Measurements from ENCODE around the gene CBFB. TPM values are rescaled to one million over a fixed set of nuclear protein-coding genes. Genes with fewer than 3 reads are reported as not detected.
A peak's percentile ranks its signal among the peaks of the same experiment; 100 is the strongest.

CBFB gene
- total RNA-seq, 3 donors from 2014 or later = 48.5 to 69.1 (median 52.3) TPM

DNA sequence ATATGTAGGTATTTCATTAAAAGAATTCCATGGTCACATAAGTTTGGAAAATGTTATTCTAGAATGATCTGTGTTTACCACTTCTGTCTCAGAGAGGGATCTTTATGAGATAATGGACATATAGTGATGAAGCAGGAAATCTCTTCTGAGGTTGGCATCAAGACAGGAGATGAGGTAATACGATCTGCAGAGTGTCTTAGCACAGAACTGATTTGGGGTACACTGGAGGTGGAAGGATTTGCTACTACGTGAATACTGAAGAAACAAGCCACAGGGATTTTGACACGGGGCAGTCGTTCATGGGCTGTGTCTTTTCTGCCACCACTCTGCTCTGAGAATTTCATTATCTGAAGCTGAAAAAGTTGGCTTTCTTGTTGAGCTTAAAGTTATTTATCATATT lies 5.5 kb downstream of the CBFB start:
- DNase-seq (ENCODE audit: low spot score in 2 of 2) = peak in 1 of 2 donors; percentile 2
- H3K36me3 ChIP-seq = no peaks in the 10 kb centered on the region
- TF ChIP-seq POLR2A (IDR thresholded peaks at IDR 0.05) (no peak), POLR2AphosphoS5 (IDR thresholded peaks at IDR 0.05) (no peak)
- TF ChIP-seq, protein P1, sequence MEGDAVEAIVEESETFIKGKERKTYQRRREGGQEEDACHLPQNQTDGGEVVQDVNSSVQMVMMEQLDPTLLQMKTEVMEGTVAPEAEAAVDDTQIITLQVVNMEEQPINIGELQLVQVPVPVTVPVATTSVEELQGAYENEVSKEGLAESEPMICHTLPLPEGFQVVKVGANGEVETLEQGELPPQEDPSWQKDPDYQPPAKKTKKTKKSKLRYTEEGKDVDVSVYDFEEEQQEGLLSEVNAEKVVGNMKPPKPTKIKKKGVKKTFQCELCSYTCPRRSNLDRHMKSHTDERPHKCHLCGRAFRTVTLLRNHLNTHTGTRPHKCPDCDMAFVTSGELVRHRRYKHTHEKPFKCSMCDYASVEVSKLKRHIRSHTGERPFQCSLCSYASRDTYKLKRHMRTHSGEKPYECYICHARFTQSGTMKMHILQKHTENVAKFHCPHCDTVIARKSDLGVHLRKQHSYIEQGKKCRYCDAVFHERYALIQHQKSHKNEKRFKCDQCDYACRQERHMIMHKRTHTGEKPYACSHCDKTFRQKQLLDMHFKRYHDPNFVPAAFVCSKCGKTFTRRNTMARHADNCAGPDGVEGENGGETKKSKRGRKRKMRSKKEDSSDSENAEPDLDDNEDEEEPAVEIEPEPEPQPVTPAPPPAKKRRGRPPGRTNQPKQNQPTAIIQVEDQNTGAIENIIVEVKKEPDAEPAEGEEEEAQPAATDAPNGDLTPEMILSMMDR (IDR thresholded peaks at IDR 0.05) = no peak
- peak overlapping the region in 1 of 2 donors; percentile 17 for H3K27ac ChIP-seq
- no peak overlapping the region for H3K4me3 ChIP-seq
- peaks cover 5 to 8% of the 10 kb centered on the region in 2 donors for H3K4me1 ChIP-seq
- intact Hi-C loops (cut with DNase I; ENCODE audit: low total_unique reads) = no loop called here
- no peaks in the 10 kb centered on the region for H3K9me3 ChIP-seq
- H3K27me3 ChIP-seq = no peaks in the 10 kb centered on the region

DNA sequence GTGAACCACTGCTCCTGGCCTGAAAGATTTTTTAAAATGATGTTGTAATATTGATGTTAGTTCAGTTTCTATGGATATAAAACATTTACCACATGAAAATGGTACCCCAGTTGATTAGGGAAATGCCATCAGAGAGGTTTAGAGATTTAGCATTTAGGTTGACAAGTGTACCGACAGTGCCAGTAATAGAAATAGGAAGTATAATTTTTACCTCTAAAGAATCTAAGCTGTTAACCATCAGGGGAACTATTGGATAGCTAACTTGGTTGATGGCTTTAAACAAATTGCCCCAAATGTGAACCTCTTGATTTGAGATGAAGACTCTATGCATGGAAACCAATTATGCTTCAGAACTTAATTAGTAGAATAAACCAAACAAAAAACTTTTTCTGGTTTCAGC lies 6.4 kb downstream of the CBFB start:
- Histone ChIP-seq H3K27ac (no peak overlapping the region), H3K9me3 (no peaks in the 10 kb centered on the region), H3K27me3 (no peaks in the 10 kb centered on the region), H3K36me3 (no peaks in the 10 kb centered on the region), H3K4me3 (no peak overlapping the region), H3K4me1 (peaks cover 5 to 6% of the 10 kb centered on the region in 2 donors)
- intact Hi-C loops (cut with DNase I; ENCODE audit: low total_unique reads) = no loop called here
- no peak for DNase-seq (ENCODE audit: low spot score in 2 of 2)
- TF ChIP-seq POLR2AphosphoS5 (IDR thresholded peaks at IDR 0.05) (no peak), POLR2A (IDR thresholded peaks at IDR 0.05) (no peak)
- TF ChIP-seq, protein P1 (IDR thresholded peaks at IDR 0.05) = no peak

DNA sequence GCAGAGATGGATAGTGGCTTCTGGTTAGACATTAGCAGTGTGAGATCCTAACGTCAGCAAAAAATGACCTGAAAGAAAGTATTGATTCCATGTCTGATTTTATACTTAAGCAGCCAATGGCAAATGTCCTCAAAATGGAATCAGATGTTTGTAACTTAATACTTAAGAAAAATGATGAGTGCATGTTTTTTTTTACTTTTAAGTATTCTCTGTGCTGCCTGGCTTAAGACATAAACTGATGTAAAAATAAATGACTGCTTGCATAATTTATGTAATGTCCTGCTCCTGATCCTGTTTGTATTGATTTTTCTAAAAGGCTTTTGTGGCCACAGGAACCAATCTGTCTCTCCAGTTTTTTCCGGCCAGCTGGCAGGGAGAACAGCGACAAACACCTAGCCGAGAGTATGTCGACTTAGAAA lies 7.4 kb downstream of the CBFB start:
- intact Hi-C loops (cut with DNase I; ENCODE audit: low total_unique reads) = no loop called here
- TF ChIP-seq, protein P1 (IDR thresholded peaks at IDR 0.05) = no peak
- TF ChIP-seq POLR2AphosphoS5 (IDR thresholded peaks at IDR 0.05) (no peak), POLR2A (IDR thresholded peaks at IDR 0.05) (no peak)
- H3K27ac ChIP-seq = no peak overlapping the region
- no peak overlapping the region for H3K4me3 ChIP-seq
- H3K9me3 ChIP-seq = no peaks in the 10 kb centered on the region
- DNase-seq (ENCODE audit: low spot score in 2 of 2) = peak in 1 of 2 donors; percentile 9
- H3K27me3 ChIP-seq = no peaks in the 10 kb centered on the region
- peaks cover under 1 to 2% of the 10 kb centered on the region in 2 donors for H3K4me1 ChIP-seq
- H3K36me3 ChIP-seq = no peaks in the 10 kb centered on the region

DNA sequence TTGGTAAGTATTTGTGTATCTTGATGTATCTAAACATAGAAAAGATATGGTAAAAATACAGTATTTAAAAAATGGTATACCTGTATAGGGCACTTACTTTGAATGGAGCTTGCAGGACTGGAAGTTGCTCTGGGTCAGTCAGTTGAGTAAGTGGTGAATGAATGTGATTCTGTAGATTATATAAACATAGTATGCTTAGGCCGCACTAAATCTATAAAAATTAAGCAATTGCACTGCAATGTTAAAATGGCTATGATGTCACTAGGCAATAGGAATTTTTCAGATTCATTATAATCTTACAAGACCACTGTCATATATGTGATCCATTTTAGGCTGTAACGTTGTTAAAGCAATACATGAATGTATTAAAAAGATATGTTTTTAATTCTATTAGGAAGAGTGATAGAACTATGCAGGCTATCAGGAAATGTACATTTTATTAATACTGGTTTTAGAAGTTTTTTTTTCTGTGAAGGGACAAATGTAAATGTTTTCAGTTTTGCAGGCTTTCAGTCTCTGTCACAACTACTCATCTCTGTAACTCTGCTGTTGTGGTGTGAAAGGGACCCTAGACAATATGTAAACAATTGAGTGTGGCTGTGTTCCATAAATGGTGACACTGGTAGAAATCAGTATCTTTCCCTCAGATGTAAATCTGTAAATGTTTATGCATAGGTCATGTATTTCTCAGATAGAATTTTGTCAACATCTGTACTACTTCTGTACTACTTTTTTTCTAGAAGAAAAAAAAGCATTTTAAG lies 10.5 kb downstream of the CBFB start:
- TF ChIP-seq, protein P1 (IDR thresholded peaks at IDR 0.05) = no peak
- TF ChIP-seq POLR2AphosphoS5 (IDR thresholded peaks at IDR 0.05) (no peak), POLR2A (IDR thresholded peaks at IDR 0.05) (no peak)
- no peak for DNase-seq (ENCODE audit: low spot score in 2 of 2)
- Histone ChIP-seq H3K9me3 (no peaks in the 10 kb centered on the region), H3K4me1 (no peaks in the 10 kb centered on the region), H3K4me3 (no peak overlapping the region), H3K27me3 (no peaks in the 10 kb centered on the region), H3K27ac (no peak overlapping the region), H3K36me3 (no peaks in the 10 kb centered on the region)
- intact Hi-C loops (cut with DNase I; ENCODE audit: low total_unique reads) = no loop called here

DNA sequence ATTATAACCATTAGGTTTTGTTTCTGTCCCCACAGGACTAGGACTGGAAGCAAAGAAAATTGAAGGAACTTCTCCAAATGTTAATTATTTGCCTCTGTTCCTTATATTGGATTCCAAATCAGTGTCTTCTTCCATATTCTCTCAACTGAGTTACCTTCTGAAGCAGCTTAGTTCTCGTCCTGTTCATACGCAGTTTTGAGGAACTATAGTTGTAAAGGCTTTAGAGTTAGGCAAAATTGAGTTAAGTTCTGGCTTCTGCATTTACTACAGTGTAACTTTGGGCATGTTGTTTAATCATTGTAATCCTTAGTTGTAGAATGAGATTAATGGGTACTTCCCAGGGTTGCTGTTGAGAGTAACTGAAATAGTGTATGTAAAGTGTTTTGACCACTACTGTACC lies 11.2 kb downstream of the CBFB start:
- TF ChIP-seq POLR2A (IDR thresholded peaks at IDR 0.05) (no peak), POLR2AphosphoS5 (IDR thresholded peaks at IDR 0.05) (no peak)
- TF ChIP-seq, protein P1 (IDR thresholded peaks at IDR 0.05) = no peak
- Histone ChIP-seq H3K27ac (no peak overlapping the region), H3K27me3 (no peaks in the 10 kb centered on the region), H3K9me3 (no peaks in the 10 kb centered on the region), H3K4me3 (no peak overlapping the region), H3K4me1 (no peaks in the 10 kb centered on the region), H3K36me3 (no peaks in the 10 kb centered on the region)
- intact Hi-C loops (cut with DNase I; ENCODE audit: low total_unique reads) = no loop called here
- no peak for DNase-seq (ENCODE audit: low spot score in 2 of 2)

Data from breast epithelium (tissue), 4 donors.